Heart left ventricle (tissue), 13 donors: ENCODE measurements around the gene KIF21B.

ENCODE experiments used
- CTCF ChIP-seq, 12 donors: fragments of 200-600 bp; sonication (generic) in 4 of 12; IDR thresholded peaks; one replicate each; pipeline versions ENCODE4 v1.5.0 to v1.8.0; 2018 to 2022; ENCODE audit warnings: antibody characterized with exemption in 12 of 12, mild to moderate bottlenecking in 5 of 12
- POLR2A ChIP-seq, 2 donors: fragments of 450-650 bp; IDR thresholded peaks; one replicate each; pipeline ENCODE4 v1.6.1; 2017; ENCODE audit warnings: antibody characterized with exemption in 2 of 2, mild to moderate bottlenecking in 2 of 2, moderate library complexity in 2 of 2
- donor health status: ischemic (EF 13 %, LVEDD 7.1; RV severe dilation, severe dysfunction).
- donor health status: DM: no; HTN: yes; CAD: no.
- donor health status: DM: no; HTN: no; CAD: no.
- donor health status: ischemic (EF 25% LVEDD 6.9; RV normal size, moderate dysfunction).
- donor health status: ischemic (EF 25% LVEDD 5.7; RV mildly dilated, moderate dysfunction).
- donor health status: ischemic (EF 35%, LVEDD 5.7; RV mildly dilated, moderate dysfunction).
- donor health status: nonischemic (EF 11% LVEDD 7.7; RV severe dilation, severe dysfunction).
- donor health status: DM: yes; HTN: yes; CAD: no.
- donor health status: PGD.
- donor health status: ischemic (EF 29% LVEDD 5.4; RV normal size, mild dysfunction).
- donor health status: nonischemic (EF 23%, LVEDD 6.1; RV moderate dilation, normal function).

- TF ChIP-seq CTCF (IDR thresholded peaks at IDR 0.05) (no peak), POLR2A (IDR thresholded peaks at IDR 0.05) (no peak)
These were observed 53.6 kb downstream of the KIF21B start for GRCh38 chr1:200969726-200970561.
